ENCODE measurements around the gene GRIP1. TPM values are rescaled to one million over a fixed set of nuclear protein-coding genes. Genes with fewer than 3 reads are reported as not detected.

GRIP1 gene
- total RNA-seq, 2 experiments from 2014 or later, result 5.4 TPM

DNA sequence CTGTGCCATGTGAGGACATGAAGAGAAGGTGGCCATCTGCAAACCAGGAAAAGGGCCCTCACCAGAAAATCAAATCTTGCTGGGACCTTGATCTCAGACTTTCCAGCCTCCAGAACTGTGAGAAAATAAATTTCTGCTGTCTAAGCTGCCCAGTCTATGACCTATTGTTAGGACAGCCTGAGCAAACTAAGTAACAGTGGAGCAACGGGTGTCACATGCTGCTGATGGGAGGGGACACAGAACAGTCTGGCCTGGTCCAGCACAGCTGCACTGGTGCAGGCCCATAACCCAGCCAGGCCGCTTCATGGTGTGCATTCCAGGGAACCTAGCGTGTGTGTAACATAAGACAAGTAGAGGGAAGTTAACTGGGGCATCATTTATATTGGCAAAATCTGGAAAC, 42.1 kb downstream of the GRIP1 start:
- no peaks in the 10 kb centered on the region for H3K9me3 ChIP-seq (ENCODE audit: control insufficient read depth in 1 of 2, insufficient read depth in 1 of 2, low read length in 2 of 2)

DNA sequence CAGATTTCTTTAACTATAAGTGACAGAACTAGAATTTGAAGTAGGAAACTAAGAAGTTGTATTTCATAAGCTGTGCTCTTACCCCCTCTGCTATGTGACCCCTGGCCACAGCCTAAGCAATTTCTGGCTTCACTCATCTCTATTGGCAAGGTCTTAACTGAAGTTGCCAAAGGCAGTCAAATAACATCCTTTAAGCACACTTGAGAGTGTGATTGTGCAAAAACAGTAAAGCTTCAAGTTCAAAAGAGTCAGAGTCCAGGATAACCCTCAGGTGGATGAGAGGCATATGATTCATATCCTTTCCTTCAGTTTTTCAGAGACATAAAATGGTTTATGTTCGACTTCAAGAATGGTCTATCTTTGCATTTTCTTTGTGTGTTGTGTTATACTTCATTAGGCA, 45.2 kb downstream of the GRIP1 start:
- Histone ChIP-seq H3K4me3 (ENCODE audit: low read length) (no peak overlapping the region), H3K27ac (ENCODE audit: low read depth in 1 of 2, low read length in 2 of 2) (no peak overlapping the region), H3K27me3 (ENCODE audit: control insufficient read depth in 1 of 2, insufficient read depth in 2 of 2, low read length in 2 of 2) (no peaks in the 10 kb centered on the region), H3K4me1 (ENCODE audit: insufficient read depth, low read length) (no peaks in the 10 kb centered on the region), H3K36me3 (ENCODE audit: insufficient read depth, low read length) (no peaks in the 10 kb centered on the region), H3K9me3 (ENCODE audit: control insufficient read depth in 1 of 2, insufficient read depth in 1 of 2, low read length in 2 of 2) (no peaks in the 10 kb centered on the region)
- Mint-ChIP-seq H3K9me3 (no peaks in the 10 kb centered on the region), H3K36me3 (ENCODE audit: low read depth) (no peaks in the 10 kb centered on the region), H3K27ac (no peak overlapping the region), H3K4me3 (no peak overlapping the region), H3K27me3 (peaks cover 9% of the 10 kb centered on the region), H3K4me1 (ENCODE audit: low read depth) (no peaks in the 10 kb centered on the region)
- ChIA-PET CTCF (interaction anchor here (1.1 kb wide), 1 partner anchor 16 kb away, joined by 3 read pairs; no protein-coding TSS in a partner anchor), POLR2A (no interaction called here)
- intact Hi-C loops (cut with DNase I, micrococcal nuclease), result no loop called here
- no peak for ATAC-seq (ENCODE audit: poor library complexity)
- TF ChIP-seq, protein P1, sequence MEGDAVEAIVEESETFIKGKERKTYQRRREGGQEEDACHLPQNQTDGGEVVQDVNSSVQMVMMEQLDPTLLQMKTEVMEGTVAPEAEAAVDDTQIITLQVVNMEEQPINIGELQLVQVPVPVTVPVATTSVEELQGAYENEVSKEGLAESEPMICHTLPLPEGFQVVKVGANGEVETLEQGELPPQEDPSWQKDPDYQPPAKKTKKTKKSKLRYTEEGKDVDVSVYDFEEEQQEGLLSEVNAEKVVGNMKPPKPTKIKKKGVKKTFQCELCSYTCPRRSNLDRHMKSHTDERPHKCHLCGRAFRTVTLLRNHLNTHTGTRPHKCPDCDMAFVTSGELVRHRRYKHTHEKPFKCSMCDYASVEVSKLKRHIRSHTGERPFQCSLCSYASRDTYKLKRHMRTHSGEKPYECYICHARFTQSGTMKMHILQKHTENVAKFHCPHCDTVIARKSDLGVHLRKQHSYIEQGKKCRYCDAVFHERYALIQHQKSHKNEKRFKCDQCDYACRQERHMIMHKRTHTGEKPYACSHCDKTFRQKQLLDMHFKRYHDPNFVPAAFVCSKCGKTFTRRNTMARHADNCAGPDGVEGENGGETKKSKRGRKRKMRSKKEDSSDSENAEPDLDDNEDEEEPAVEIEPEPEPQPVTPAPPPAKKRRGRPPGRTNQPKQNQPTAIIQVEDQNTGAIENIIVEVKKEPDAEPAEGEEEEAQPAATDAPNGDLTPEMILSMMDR (IDR thresholded peaks at IDR 0.05), result no peak
- no peak for DNase-seq

More for the DNA sequence above, 42.1 kb downstream of the GRIP1 start:
- POLR2A ChIA-PET, result no interaction called here
- intact Hi-C loops (cut with DNase I, micrococcal nuclease), result no loop called here
- Mint-ChIP-seq H3K4me3 (no peak overlapping the region), H3K36me3 (ENCODE audit: low read depth) (no peaks in the 10 kb centered on the region), H3K27me3 (peaks cover 9% of the 10 kb centered on the region), H3K4me1 (ENCODE audit: low read depth) (no peaks in the 10 kb centered on the region), H3K27ac (no peak overlapping the region), H3K9me3 (no peaks in the 10 kb centered on the region)
- Histone ChIP-seq H3K4me3 (ENCODE audit: low read length) (no peak overlapping the region), H3K27me3 (ENCODE audit: control insufficient read depth in 1 of 2, insufficient read depth in 2 of 2, low read length in 2 of 2) (no peaks in the 10 kb centered on the region), H3K4me1 (ENCODE audit: insufficient read depth, low read length) (no peaks in the 10 kb centered on the region), H3K36me3 (ENCODE audit: insufficient read depth, low read length) (no peaks in the 10 kb centered on the region), H3K27ac (ENCODE audit: low read depth in 1 of 2, low read length in 2 of 2) (no peak overlapping the region)
- CTCF ChIA-PET, result no interaction called here
- ATAC-seq (ENCODE audit: poor library complexity) (no peak), DNase-seq (no peak)
- TF ChIP-seq, protein P1 (IDR thresholded peaks at IDR 0.05), result no peak

DNA sequence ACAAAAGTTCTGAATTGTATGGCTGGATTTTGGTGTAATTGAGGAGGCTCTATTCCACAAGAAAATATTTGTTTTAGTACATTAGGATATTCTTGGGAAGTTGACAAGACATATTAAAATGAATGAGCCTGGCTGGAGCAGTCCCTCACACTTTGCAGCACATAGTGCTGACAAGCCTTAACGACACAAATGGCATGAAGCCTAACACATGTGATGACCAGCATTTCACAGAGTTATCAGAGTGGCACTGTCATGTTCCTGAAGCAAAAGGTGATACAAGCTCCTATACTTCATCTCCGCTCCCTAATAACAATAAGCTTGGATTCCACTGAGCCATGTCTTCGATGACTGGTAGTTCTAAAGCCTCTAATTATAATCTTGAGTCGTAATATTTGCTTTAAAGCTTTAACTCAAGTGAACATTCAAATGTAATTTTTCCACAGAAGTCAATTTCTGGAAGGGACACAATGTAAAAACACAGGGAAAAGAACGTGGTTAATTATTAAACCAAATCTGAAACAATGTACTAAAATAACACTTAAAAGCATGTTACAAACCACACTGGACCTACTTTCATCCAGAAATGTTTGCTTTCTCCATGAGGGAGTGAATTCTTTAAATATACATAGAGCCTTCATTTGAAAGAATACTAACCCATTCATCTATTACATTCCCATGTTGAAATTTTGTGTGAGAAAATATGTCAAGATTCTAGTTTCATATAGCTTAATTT, 49.6 kb downstream of the GRIP1 start:
- Histone ChIP-seq H3K27me3 (ENCODE audit: control insufficient read depth in 1 of 2, insufficient read depth in 2 of 2, low read length in 2 of 2) (no peaks in the 10 kb centered on the region), H3K4me1 (ENCODE audit: insufficient read depth, low read length) (no peaks in the 10 kb centered on the region), H3K36me3 (ENCODE audit: insufficient read depth, low read length) (no peaks in the 10 kb centered on the region), H3K9me3 (ENCODE audit: control insufficient read depth in 1 of 2, insufficient read depth in 1 of 2, low read length in 2 of 2) (no peaks in the 10 kb centered on the region), H3K27ac (ENCODE audit: low read depth in 1 of 2, low read length in 2 of 2) (no peak overlapping the region), H3K4me3 (ENCODE audit: low read length) (no peak overlapping the region)
- CTCF ChIA-PET, result interaction anchor here (0.7 kb wide), 1 partner anchor 9 kb away, joined by 3 read pairs; no protein-coding TSS in a partner anchor
- POLR2A ChIA-PET, result no interaction called here
- intact Hi-C loops (cut with DNase I, micrococcal nuclease), result no loop called here
- no peaks in the 10 kb centered on the region for H3K36me3 Mint-ChIP-seq (ENCODE audit: low read depth)
- no peaks in the 10 kb centered on the region for H3K4me1 Mint-ChIP-seq (ENCODE audit: low read depth)
- no peaks in the 10 kb centered on the region for H3K9me3 Mint-ChIP-seq
- TF ChIP-seq, protein P1 (IDR thresholded peaks at IDR 0.05), result no peak
- no peak for DNase-seq
- H3K27me3 Mint-ChIP-seq, result no peaks in the 10 kb centered on the region
- no peak for ATAC-seq (ENCODE audit: poor library complexity)
- no peak overlapping the region for H3K4me3 Mint-ChIP-seq
- H3K27ac Mint-ChIP-seq, result no peak overlapping the region

Data from CD4-positive, alpha-beta T cell (primary cell).